PFSK-1 (cell line): ENCODE measurements around the gene TSPO2.

Source experiments
- REST ChIP-seq, 2 experiments: IDR thresholded peaks; 2 replicates each; pipeline versions ENCODE4 v1.6.1 to v1.8.0; 2011 to 2012; ENCODE audit warnings: low read depth in 2 of 2, low read length in 2 of 2, control low read depth in 1 of 2, inconsistent platforms in 1 of 2, mild to moderate bottlenecking in 1 of 2, moderate library complexity in 1 of 2; ENCODE audit not compliant: insufficient read depth in 1 of 2
- TAF1 ChIP-seq: IDR thresholded peaks from 2 replicates; pipeline ENCODE4 v1.6.1; 2012; ENCODE audit warnings: low read length, control low read depth, borderline replicate concordance; ENCODE audit not compliant: insufficient read depth

DNA sequence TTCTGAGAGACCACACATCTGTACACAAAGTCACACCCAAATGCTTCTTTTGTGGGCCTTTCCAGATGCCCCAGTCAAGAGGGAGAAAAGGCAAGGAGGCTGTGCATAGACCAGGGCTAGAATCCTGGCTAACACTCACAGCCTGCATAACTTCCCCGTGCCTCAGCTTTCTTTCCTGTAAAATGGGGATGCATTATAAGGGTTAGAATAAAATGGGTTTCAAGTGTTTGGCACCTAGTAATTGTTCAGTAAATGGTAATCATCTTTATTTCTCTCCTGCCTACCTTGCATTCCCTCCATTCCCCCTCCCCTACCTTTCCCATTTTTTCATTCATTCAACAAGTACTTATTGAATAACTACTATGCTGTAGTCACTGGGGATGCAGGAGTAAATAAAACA lies 32.6 kb upstream of the TSPO2 start:
- TF ChIP-seq REST (IDR thresholded peaks at IDR 0.05; ENCODE audit: insufficient read depth in 1 of 2, low read depth in 2 of 2, low read length in 2 of 2) (no peak), TAF1 (no peak)
